Measurements from ENCODE around the gene ZHX3.

- TF ChIP-seq CTCF (IDR thresholded peaks at IDR 0.05), result no peak
- no peak for TF ChIP-seq POLR2A (IDR thresholded peaks at IDR 0.05)
Measured at GRCh38 chr20:41203660-41204059, 113.9 kb downstream of the ZHX3 start.

All from heart left ventricle (tissue), 13 donors.